ENCODE measurements around the gene MYCBP.

DNA sequence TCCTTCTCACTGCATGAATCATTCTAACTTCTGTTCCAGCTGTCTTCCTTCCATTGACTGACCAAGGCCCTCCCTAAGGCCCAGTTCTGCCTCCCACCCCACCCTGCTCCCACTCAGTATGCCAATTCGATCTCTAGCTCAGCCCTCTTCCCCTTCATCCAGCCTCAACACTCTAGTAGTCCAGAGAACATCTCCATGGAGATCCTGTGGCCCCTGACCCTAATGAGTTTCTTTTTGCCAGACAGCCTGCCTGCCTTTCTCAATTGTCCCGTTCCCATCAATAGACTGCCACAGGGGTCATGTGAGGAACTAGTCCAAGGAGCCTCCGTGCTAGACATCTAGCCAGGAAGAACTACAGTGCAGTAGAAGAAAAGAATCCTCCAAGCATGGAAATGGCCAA lies 40.0 kb downstream of the MYCBP start:
- TF ChIP-seq, protein P1, sequence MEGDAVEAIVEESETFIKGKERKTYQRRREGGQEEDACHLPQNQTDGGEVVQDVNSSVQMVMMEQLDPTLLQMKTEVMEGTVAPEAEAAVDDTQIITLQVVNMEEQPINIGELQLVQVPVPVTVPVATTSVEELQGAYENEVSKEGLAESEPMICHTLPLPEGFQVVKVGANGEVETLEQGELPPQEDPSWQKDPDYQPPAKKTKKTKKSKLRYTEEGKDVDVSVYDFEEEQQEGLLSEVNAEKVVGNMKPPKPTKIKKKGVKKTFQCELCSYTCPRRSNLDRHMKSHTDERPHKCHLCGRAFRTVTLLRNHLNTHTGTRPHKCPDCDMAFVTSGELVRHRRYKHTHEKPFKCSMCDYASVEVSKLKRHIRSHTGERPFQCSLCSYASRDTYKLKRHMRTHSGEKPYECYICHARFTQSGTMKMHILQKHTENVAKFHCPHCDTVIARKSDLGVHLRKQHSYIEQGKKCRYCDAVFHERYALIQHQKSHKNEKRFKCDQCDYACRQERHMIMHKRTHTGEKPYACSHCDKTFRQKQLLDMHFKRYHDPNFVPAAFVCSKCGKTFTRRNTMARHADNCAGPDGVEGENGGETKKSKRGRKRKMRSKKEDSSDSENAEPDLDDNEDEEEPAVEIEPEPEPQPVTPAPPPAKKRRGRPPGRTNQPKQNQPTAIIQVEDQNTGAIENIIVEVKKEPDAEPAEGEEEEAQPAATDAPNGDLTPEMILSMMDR (IDR thresholded peaks at IDR 0.05): no peak
- no peak for TF ChIP-seq POLR2A (IDR thresholded peaks at IDR 0.05)
